GM10266 (cell line): ENCODE data around the gene NEK4.

ENCODE experiments used
- DNase-seq: peaks from one replicate; pipeline ENCODE4 v3.0.0; 2012; ENCODE audit errors: extremely low spot score
- TF ChIP-seq, protein P1 (sequence below): IDR thresholded peaks from 2 replicates; pipeline ENCODE4 v1.5.1; 2012; ENCODE audit warnings: mild to moderate bottlenecking, low read depth; ENCODE audit not compliant: control insufficient read depth, insufficient read depth; ENCODE audit errors: missing control alignments

Gene NEK4

DNA sequence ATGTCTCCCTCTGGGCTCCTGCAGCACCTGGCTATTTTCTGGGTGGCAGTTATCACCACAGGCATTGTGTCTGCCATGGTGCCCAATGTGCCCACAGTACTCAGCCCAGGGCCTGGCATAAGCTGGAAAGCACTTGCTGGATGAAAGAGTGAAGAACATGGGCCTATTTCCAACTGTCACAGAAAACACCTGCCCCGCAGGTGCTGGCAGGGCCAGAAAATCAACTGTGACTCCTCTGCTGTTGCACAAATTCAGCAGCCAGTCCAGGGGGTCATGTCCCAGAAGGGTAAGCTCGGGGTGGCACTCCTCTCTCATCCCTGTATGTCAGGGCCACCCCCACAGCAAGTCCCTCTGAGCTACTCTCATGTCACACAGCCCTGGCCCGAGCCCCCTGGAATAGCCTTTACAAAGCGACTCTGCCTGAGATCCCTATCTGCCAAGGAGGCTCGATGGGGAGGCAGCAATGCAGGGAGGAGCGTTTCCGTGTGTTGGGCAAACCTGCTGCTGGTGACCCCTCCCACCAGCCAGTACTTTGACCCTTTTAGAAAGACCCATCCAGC lies 40.8 kb upstream of the NEK4 start:
- no peak for DNase-seq
- TF ChIP-seq, protein P1, sequence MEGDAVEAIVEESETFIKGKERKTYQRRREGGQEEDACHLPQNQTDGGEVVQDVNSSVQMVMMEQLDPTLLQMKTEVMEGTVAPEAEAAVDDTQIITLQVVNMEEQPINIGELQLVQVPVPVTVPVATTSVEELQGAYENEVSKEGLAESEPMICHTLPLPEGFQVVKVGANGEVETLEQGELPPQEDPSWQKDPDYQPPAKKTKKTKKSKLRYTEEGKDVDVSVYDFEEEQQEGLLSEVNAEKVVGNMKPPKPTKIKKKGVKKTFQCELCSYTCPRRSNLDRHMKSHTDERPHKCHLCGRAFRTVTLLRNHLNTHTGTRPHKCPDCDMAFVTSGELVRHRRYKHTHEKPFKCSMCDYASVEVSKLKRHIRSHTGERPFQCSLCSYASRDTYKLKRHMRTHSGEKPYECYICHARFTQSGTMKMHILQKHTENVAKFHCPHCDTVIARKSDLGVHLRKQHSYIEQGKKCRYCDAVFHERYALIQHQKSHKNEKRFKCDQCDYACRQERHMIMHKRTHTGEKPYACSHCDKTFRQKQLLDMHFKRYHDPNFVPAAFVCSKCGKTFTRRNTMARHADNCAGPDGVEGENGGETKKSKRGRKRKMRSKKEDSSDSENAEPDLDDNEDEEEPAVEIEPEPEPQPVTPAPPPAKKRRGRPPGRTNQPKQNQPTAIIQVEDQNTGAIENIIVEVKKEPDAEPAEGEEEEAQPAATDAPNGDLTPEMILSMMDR, result no peak

DNA sequence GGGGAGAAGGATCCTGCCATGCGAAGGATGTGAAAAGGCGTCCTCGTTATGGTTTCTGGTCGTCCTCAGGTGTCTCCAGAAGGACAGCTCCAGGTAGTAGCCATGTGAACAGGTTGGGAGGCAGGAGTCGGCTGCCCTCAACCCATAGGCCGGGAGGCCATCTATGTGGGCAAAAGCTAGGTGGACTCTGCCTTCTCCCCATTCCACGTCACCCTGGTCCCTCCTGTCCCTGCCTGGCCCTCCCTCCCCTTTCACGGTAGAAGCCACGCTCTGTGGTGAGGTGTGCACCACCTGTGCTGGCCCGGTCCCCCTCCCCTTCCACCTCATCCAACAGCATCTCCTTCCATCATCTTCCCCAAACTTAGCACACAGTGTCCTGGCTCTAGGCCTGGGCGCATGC lies 40.2 kb upstream of the NEK4 start:
- TF ChIP-seq, protein P1, result no peak

DNA sequence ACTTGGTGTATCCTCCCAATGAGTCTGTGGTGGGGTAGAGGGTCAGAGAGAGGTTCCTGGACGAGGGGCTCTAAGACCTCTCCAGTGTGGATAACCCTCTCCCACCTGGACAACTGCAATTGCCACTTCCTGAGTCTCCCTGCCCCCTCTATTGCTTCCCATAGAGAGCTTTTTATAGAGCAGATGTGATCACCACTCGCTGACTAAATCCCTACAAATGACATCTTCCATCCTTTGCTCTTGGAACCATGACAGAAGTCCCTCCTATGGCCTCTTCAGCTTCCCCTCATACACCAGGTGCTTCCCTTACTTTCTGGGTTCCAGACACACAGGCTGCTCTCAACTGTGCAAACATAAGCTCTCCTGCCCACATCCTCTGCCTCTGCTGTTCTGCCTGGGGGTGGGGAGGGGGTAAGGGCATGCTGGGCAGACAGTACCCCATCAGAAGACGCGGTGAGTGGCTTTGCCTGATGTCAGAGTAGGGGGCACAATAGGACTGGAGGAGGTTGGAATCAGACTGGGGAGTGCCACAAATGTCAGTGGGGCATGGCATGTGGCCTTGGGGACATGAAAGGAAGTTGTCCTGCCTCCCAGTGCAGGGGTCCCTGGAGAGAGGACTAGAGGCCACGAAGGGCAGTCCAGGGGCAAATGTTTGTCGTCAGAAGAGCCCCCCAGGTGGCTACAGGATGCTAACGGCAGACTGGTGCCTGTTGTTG lies 39.1 kb upstream of the NEK4 start:
- TF ChIP-seq, protein P1, result no peak

More for the DNA sequence above, 40.2 kb upstream of the NEK4 start:
- no peak for DNase-seq

DNA sequence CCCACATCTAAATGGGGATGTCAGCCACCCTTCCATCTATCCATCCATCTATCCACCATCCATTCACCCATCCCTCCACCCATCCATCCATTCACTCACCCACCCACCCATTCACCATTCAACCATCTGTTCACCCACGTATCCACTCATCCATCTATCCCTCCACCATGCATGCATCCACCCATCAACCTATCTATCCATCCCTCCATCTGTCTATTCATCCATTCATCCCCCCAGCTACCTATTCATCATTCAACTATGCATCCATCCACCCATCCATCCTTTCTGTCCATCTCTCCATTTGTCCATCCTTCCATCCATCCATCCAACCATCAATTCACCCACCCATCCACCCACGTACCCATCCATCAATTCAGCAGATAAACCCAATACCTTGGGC lies 38.4 kb upstream of the NEK4 start:
- no peak for DNase-seq
- TF ChIP-seq, protein P1, result no peak

More for the DNA sequence above, 39.1 kb upstream of the NEK4 start:
- DNase-seq, result no peak

DNA sequence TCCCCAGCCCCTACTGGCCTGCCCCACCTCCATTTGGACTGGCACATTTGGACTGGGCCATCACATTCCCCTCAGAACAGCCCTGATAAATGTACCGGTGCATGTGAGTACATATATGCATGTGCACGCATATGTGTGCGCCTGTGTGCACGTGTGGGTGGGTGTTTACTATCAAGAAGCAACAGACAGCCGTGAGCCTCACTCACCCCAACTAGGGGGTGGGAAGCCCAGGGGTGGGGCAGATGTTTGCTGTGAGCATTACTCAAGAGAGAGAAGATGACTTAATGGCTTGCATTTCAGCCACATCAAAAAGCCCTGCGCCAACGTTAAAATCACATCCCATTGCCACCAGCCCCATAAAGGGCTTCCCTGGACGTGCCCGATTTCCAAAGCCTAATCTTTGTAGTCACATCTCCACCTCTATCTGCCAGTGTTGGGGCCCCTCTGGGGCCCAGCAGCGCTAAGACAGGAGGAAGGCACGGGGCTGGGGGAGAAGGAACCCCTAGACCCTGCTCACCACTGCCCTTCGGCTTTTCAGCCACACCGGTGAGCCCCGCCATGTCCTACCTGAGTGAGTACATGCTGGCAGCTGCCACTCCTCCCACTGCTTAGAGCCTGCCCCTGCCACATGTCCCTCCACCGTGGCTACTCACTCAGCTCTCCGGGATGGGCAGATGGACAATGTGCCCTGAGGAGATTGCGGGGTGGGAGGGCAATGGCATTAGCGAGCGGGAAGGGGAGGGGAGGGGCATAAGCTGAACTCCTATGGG lies 34.7 kb upstream of the NEK4 start:
- TF ChIP-seq, protein P1, result no peak
- DNase-seq, result no peak

DNA sequence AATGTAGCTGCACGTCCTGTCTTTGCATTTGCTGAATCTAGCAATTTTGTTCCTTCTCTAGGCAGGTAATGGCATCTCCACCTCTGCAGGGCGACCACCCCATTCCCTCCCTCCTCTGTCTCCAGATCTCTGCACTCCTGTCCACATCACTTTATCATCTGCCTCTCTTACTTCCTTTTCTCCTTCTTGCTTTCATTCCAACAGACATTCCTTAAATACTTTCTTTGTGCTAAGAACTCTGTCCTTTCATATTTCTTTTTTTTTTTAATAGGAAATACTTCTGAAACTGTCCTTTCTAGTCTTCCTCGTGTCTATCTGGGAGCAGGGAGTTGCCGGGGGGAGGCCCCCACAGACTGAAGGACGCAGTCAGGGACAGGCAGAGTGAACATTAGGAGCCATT lies 31.1 kb upstream of the NEK4 start:
- DNase-seq, result no peak
- TF ChIP-seq, protein P1, result no peak

DNA sequence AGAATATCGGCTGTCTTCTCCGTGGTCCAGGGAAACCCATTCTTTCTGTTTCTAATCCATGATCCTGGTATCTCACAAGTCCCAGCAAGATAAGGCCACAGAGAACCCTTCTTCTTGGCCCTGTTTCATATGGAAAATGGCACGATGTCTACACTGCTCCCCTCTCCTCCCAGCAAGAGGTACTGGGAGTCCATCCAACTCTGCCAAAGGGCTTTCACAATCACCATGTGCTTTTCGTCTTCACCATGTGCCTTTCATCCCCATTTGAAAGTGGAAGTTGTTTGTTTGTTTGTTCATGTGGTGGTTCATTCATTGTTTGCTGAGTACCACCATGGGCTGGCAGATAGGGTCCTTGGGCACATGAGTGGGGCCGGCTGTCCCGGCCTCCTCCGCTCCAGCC lies 29.3 kb upstream of the NEK4 start:
- TF ChIP-seq, protein P1, result no peak
- no peak for DNase-seq
